Measurements from ENCODE around the gene DACH1.

DACH1 gene

GRCh38 chr13:71829547-71829946 is 37.5 kb downstream of the DACH1 start:
- no peak overlapping the region for H3K4me3 Mint-ChIP-seq
- peaks cover 4% of the 10 kb centered on the region for H3K9me3 Mint-ChIP-seq
- no peaks in the 10 kb centered on the region for H3K36me3 Mint-ChIP-seq
- DNase-seq (ENCODE audit: low spot score in 2 of 2) (no peak), ATAC-seq (ENCODE audit: low read depth) (no peak)
- H3K27me3 Mint-ChIP-seq, result no peaks in the 10 kb centered on the region
- no peak overlapping the region for H3K27ac Mint-ChIP-seq
- H3K4me1 Mint-ChIP-seq, result no peaks in the 10 kb centered on the region

- DNase-seq (ENCODE audit: low spot score in 2 of 2) (no peak), ATAC-seq (ENCODE audit: low read depth) (no peak)
- Mint-ChIP-seq H3K4me1 (no peaks in the 10 kb centered on the region), H3K36me3 (no peaks in the 10 kb centered on the region), H3K27me3 (no peaks in the 10 kb centered on the region), H3K27ac (no peak overlapping the region), H3K4me3 (no peak overlapping the region), H3K9me3 (peaks cover 4% of the 10 kb centered on the region)
Observed at GRCh38 chr13:71828564-71828963, 38.4 kb downstream of the DACH1 start.

GRCh38 chr13:71828117-71828516 is 38.9 kb downstream of the DACH1 start:
- ATAC-seq (ENCODE audit: low read depth) (no peak), DNase-seq (ENCODE audit: low spot score in 2 of 2) (no peak)
- no peak overlapping the region for H3K27ac Mint-ChIP-seq
- no peak overlapping the region for H3K4me3 Mint-ChIP-seq
- H3K36me3 Mint-ChIP-seq, result no peaks in the 10 kb centered on the region
- H3K4me1 Mint-ChIP-seq, result no peaks in the 10 kb centered on the region
- H3K27me3 Mint-ChIP-seq, result no peaks in the 10 kb centered on the region
- peaks cover 4% of the 10 kb centered on the region for H3K9me3 Mint-ChIP-seq

GRCh38 chr13:71827241-71827640 is 39.8 kb downstream of the DACH1 start:
- Mint-ChIP-seq H3K36me3 (no peaks in the 10 kb centered on the region), H3K4me1 (no peaks in the 10 kb centered on the region), H3K27ac (no peak overlapping the region), H3K4me3 (no peak overlapping the region), H3K9me3 (peaks cover 4% of the 10 kb centered on the region), H3K27me3 (no peaks in the 10 kb centered on the region)
- no peak for DNase-seq (ENCODE audit: low spot score in 2 of 2)
- ATAC-seq (ENCODE audit: low read depth), result no peak

GRCh38 chr13:71820699-71821098 is 46.3 kb downstream of the DACH1 start:
- no peak overlapping the region for H3K4me3 Mint-ChIP-seq
- no peak overlapping the region for H3K27ac Mint-ChIP-seq
- no peaks in the 10 kb centered on the region for H3K4me1 Mint-ChIP-seq
- H3K36me3 Mint-ChIP-seq, result no peaks in the 10 kb centered on the region
- no peak for DNase-seq (ENCODE audit: low spot score in 2 of 2)
- ATAC-seq (ENCODE audit: low read depth), result no peak
- no peaks in the 10 kb centered on the region for H3K27me3 Mint-ChIP-seq
- H3K9me3 Mint-ChIP-seq, result peaks cover 3% of the 10 kb centered on the region

- no peak overlapping the region for H3K27ac Mint-ChIP-seq
- DNase-seq (ENCODE audit: low spot score in 2 of 2), result no peak
- ATAC-seq (ENCODE audit: low read depth), result no peak
- H3K36me3 Mint-ChIP-seq, result no peaks in the 10 kb centered on the region
- peaks cover 3% of the 10 kb centered on the region for H3K9me3 Mint-ChIP-seq
- no peak overlapping the region for H3K4me3 Mint-ChIP-seq
- no peaks in the 10 kb centered on the region for H3K27me3 Mint-ChIP-seq
- H3K4me1 Mint-ChIP-seq, result no peaks in the 10 kb centered on the region
Observed at GRCh38 chr13:71817335-71817734, 49.7 kb downstream of the DACH1 start.

- Mint-ChIP-seq H3K36me3 (no peaks in the 10 kb centered on the region), H3K9me3 (peaks cover 3% of the 10 kb centered on the region), H3K27me3 (no peaks in the 10 kb centered on the region), H3K4me1 (no peaks in the 10 kb centered on the region), H3K27ac (no peak overlapping the region), H3K4me3 (no peak overlapping the region)
- DNase-seq (ENCODE audit: low spot score in 2 of 2) (no peak), ATAC-seq (ENCODE audit: low read depth) (no peak)
Observed at GRCh38 chr13:71814806-71815360, 52.1 kb downstream of the DACH1 start.

- H3K9me3 Mint-ChIP-seq, result peaks cover 1% of the 10 kb centered on the region
- H3K4me3 Mint-ChIP-seq, result no peak overlapping the region
- no peaks in the 10 kb centered on the region for H3K36me3 Mint-ChIP-seq
- DNase-seq (ENCODE audit: low spot score in 2 of 2), result no peak
- no peaks in the 10 kb centered on the region for H3K4me1 Mint-ChIP-seq
- no peaks in the 10 kb centered on the region for H3K27me3 Mint-ChIP-seq
- no peak for ATAC-seq (ENCODE audit: low read depth)
- H3K27ac Mint-ChIP-seq, result no peak overlapping the region
Observed at GRCh38 chr13:71813187-71813586, 53.8 kb downstream of the DACH1 start.

- Mint-ChIP-seq H3K27ac (no peak overlapping the region), H3K4me1 (no peaks in the 10 kb centered on the region), H3K4me3 (no peak overlapping the region), H3K9me3 (no peaks in the 10 kb centered on the region), H3K27me3 (no peaks in the 10 kb centered on the region), H3K36me3 (no peaks in the 10 kb centered on the region)
- ATAC-seq (ENCODE audit: low read depth), result no peak
- DNase-seq (ENCODE audit: low spot score in 2 of 2), result no peak
Observed at GRCh38 chr13:71811344-71811743, 55.7 kb downstream of the DACH1 start.

- no peaks in the 10 kb centered on the region for H3K4me1 Mint-ChIP-seq
- no peaks in the 10 kb centered on the region for H3K27me3 Mint-ChIP-seq
- no peak overlapping the region for H3K27ac Mint-ChIP-seq
- no peak overlapping the region for H3K4me3 Mint-ChIP-seq
- DNase-seq (ENCODE audit: low spot score in 2 of 2) (no peak), ATAC-seq (ENCODE audit: low read depth) (no peak)
- no peaks in the 10 kb centered on the region for H3K36me3 Mint-ChIP-seq
- peaks cover 1% of the 10 kb centered on the region for H3K9me3 Mint-ChIP-seq
Observed at GRCh38 chr13:71808708-71809107, 58.3 kb downstream of the DACH1 start.

GRCh38 chr13:71806886-71807285 is 60.1 kb downstream of the DACH1 start:
- no peak overlapping the region for H3K27ac Mint-ChIP-seq
- no peaks in the 10 kb centered on the region for H3K27me3 Mint-ChIP-seq
- no peak for DNase-seq (ENCODE audit: low spot score in 2 of 2)
- no peaks in the 10 kb centered on the region for H3K4me1 Mint-ChIP-seq
- ATAC-seq (ENCODE audit: low read depth), result no peak
- H3K4me3 Mint-ChIP-seq, result no peak overlapping the region
- H3K36me3 Mint-ChIP-seq, result no peaks in the 10 kb centered on the region
- peaks cover 1% of the 10 kb centered on the region for H3K9me3 Mint-ChIP-seq

GRCh38 chr13:71803066-71803465 is 63.9 kb downstream of the DACH1 start:
- no peak for DNase-seq (ENCODE audit: low spot score in 2 of 2)
- peaks cover 1% of the 10 kb centered on the region for H3K9me3 Mint-ChIP-seq
- H3K4me3 Mint-ChIP-seq, result no peak overlapping the region
- no peak for ATAC-seq (ENCODE audit: low read depth)
- no peak overlapping the region for H3K27ac Mint-ChIP-seq
- H3K36me3 Mint-ChIP-seq, result no peaks in the 10 kb centered on the region
- no peaks in the 10 kb centered on the region for H3K4me1 Mint-ChIP-seq
- H3K27me3 Mint-ChIP-seq, result no peaks in the 10 kb centered on the region

- H3K4me3 Mint-ChIP-seq, result no peak overlapping the region
- ATAC-seq (ENCODE audit: low read depth) (no peak), DNase-seq (ENCODE audit: low spot score in 2 of 2) (no peak)
- H3K9me3 Mint-ChIP-seq, result peaks cover 1% of the 10 kb centered on the region
- no peaks in the 10 kb centered on the region for H3K4me1 Mint-ChIP-seq
- H3K27ac Mint-ChIP-seq, result no peak overlapping the region
- H3K27me3 Mint-ChIP-seq, result no peaks in the 10 kb centered on the region
- no peaks in the 10 kb centered on the region for H3K36me3 Mint-ChIP-seq
Observed at GRCh38 chr13:71801781-71802180, 65.2 kb downstream of the DACH1 start.

GRCh38 chr13:71801165-71801760 is 65.7 kb downstream of the DACH1 start:
- Mint-ChIP-seq H3K27me3 (no peaks in the 10 kb centered on the region), H3K4me3 (no peak overlapping the region), H3K27ac (no peak overlapping the region), H3K9me3 (peaks cover 1% of the 10 kb centered on the region), H3K36me3 (no peaks in the 10 kb centered on the region), H3K4me1 (no peaks in the 10 kb centered on the region)
- ATAC-seq (ENCODE audit: low read depth) (no peak), DNase-seq (ENCODE audit: low spot score in 2 of 2) (no peak)

- H3K36me3 Mint-ChIP-seq, result no peaks in the 10 kb centered on the region
- no peak overlapping the region for H3K27ac Mint-ChIP-seq
- H3K27me3 Mint-ChIP-seq, result no peaks in the 10 kb centered on the region
- H3K4me1 Mint-ChIP-seq, result no peaks in the 10 kb centered on the region
- ATAC-seq (ENCODE audit: low read depth), result no peak
- H3K9me3 Mint-ChIP-seq, result no peaks in the 10 kb centered on the region
- no peak overlapping the region for H3K4me3 Mint-ChIP-seq
- no peak for DNase-seq (ENCODE audit: low spot score in 2 of 2)
Observed at GRCh38 chr13:71799324-71799723, 67.7 kb downstream of the DACH1 start.

All from memory B cell (primary cell).